GM19467 (cell line): ENCODE measurements around the gene IL1A.

Experiments used
- ATAC-seq: cut with Tn5 transposase; IDR thresholded peaks from one replicate; pipeline ENCODE4 v1.9.1; 2021; ENCODE audit warnings: mild to moderate bottlenecking, moderate library complexity; ENCODE audit not compliant: unreplicated experiment

IL1A gene

DNA sequence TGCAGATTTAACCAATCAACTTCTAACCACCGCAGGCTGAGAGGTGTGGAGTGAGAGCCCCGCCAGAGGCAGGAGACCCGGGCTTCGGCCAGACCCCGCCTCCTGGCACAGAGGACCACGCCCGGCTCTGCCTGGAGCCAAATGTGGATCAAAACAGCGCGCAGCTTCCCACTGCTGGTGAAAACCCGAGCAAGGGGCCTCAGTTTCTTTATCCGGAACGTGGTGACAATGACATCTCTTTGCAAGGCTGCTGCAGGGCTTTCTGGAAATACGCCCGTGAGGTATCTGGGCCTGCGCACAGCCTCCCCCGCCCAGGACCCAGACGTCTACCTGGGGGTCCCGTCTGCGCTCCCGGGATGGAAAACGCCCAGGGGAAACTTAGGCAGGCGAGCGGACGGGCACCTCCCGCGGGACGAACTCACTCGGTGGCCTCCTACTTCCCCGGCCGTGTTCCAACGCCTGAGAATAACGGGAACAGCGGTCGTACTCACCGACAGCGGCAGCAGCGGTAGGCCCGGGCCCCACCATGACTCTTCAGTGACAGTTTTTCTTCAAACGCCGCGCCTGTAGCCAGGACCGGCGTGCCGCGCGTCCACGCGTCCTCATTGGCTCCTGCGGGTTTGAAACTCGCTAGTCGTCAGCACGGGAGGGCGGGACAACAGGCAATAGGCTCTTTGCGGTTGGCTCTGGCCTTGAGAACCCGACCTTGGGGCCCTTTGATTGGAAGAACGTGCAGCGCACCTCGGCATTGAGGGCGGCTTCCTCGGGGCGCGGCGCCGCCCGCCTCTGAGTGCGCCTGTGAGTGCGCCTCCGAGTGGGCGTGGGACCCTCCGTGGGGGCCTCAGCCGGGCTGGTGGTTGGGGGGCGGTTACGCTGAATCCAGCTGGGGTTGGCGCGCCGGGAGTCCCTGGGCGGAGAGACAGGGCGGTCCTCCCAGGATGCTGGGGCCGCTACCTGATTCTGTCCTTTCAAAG lies 19.9 kb downstream of the IL1A start, which contains the start of gene CKAP2L:
Gene CKAP2L, minus strand, starts transcription at position 539 of the 974 bp plus-strand sequence. Its CDS starts 11 bp downstream, at position 528.
- peak; percentile 96 for ATAC-seq

DNA sequence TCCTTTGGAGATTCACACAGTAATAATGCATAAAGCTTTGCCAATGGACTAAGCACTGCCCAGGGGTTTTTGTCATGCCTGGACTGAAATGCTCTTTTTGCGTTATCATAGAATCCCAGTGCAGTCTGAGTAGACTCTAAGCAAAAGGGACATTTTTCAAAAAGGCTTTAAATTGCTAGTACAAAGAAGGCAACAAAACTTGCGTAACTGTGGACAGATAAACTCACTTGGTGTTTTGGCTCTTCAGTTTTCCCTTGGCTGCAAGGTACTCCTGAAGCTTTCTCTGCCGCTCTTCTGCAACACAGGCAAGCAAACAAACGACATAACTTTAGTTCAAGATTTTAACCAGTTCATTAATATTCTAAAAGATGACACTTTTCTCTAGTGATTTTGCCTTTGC lies 22.0 kb downstream of the IL1A start:
- ATAC-seq = no peak

DNA sequence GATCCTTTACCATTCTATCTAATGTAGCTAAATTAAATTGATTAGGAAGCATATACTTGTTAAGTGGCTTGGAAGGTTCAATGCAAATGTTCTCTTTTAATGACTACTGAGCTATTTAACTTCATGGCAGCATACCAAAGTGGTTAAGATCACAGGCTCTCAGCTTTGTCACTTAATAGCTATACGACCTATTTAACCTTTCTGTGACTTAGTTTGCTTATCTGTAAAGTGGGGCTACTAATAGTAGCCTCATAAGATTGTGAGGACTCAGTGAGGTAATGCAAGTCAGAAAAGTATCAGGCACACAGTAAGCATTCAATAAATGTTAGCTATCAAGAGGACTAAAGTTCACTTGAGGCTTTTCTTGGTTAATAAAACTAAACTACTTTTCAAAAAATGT lies 24.1 kb downstream of the IL1A start:
- ATAC-seq = no peak

DNA sequence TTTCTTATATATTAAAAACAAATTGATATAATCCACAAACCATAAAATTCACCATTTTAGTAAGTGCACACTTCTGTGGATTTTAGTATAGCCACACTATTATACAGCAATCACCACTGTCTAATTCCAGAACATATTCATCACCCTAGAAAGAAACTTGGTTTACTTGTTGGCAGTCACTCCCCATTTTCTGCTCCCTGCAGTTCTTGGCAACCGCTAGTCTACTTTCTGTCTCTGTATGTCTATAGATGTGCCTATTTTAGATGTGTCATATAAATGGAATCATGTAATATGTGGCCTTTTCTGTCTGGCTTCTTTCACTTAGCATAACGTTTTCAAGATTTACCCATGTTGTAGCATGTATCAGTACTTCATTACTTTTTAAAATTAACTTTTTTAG lies 25.6 kb downstream of the IL1A start:
- no peak for ATAC-seq

DNA sequence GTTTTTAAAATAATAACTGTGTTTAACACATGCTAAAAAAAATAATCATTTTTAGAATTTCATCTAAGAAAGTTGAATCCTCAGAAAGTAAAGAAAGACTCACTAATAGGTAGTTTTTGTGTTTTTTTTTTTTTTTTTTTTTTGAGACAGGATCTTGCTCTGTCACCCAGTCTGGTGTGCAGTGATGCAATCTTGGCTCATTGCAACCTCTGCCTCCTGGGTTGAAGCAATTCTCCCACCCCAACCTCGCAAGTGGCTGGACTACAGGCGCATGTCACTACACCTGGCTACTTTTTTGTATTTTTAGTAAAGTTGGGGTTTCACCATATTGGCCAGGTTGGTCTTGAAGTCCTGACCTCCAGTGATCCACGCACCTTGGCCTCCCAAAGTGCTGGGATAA lies 27.0 kb downstream of the IL1A start:
- ATAC-seq = no peak

DNA sequence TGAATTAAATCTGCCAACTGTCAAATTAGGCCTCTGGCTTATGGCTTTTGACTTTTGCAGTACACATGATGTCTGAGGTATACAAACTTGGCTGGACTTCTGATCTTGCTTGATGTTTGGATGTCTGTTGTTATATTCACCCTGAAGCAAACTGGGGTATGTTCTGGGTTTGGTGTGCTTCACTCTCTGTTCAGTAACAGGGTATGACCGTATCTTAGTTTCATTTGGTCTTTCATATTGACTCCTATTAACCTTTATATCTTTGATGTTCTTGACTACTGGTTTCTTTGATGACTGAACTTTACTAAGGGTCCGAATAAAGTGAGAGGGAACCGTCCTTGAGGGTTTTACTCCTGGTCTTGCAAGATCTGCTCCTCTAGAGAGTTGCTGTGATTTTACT lies 28.1 kb downstream of the IL1A start:
- ATAC-seq = no peak

DNA sequence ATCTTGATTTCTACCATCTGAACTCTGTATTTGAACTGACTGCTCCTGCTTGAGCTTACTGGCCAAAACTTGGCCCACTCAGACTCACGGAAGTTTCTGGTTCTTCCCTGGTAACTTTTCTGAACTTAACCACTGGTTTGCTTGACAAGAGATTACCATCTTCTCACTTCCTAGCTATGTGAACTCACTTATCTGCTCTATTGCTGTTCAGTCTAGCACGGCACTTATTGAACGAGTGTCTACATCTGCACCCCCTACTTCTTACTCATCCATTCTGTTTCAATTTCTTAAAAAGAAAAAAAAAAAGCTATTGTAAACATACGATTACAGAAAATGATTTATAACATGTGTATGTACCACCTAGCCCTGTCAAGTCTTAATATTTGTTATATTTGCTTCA lies 28.8 kb downstream of the IL1A start:
- ATAC-seq = no peak

DNA sequence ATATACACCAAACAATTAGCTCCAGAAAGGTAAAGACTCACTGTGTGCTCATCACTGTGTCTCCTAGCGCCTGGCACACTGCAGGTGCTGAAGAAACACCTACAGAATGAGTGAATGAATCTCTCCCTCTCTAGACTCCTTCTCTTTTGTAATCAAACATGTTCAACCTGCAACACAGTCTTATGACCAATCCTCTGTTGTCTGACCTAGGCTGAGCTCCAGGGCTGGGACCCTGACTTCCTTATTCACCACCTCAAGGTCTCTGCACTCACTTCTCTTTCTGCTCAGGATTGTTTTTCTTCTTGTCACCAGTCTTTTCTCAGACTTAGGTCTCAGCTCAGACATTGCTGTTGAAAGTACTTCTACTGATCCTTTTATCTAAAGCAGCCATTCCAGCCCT lies 29.7 kb downstream of the IL1A start:
- ATAC-seq = no peak

DNA sequence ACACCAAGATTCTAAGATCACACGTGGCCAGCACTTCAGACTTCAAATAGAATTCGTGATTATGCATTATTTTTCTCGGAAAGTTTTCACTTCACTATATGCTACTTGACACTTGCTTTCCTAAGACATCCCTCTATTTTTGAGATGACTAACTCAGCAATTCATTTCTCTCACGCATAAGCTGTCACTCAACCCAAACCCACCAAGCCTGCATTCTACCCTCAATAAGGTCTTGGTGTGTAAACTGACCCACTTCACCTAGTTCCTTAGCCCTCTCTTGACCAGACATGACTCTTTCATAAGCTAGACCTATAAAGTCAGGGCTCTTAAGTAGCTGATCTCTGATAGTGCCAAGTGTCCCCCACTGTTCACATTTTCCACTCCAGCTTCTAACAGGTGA lies 31.6 kb downstream of the IL1A start:
- no peak for ATAC-seq

DNA sequence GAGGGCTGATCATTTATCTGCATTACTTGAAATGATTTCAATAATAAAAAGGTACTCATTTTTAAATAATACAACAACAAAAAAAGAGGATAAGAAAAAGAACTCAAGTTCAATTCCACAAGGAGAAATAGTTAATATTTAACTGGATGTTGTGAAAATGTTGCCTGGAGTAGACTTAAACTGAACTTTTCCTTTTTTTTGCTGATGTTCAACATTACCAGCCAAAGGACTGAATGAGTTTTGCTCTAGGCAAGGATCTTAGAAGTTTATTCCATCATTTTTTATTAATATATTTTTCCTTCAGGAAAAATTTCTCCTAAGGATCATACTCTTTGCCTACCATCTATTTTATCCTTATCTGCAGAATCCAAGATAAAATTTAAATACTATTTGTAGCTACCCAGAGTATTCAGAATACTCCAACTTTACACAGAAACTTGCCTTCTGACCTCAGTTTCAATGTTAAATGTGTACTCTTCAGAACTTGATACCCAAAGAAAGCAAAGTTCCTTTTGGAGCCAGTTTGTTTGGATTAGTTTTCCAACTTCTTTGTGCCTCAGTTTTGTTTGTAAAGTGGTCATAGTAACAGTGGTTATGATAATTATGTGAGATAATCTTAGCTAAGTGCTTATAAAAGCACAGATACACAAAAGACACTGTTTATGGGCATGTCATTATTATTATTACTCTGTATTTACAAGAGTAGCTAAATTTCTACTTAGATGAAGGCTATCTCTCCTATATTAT lies 32.7 kb downstream of the IL1A start:
- no peak for ATAC-seq

DNA sequence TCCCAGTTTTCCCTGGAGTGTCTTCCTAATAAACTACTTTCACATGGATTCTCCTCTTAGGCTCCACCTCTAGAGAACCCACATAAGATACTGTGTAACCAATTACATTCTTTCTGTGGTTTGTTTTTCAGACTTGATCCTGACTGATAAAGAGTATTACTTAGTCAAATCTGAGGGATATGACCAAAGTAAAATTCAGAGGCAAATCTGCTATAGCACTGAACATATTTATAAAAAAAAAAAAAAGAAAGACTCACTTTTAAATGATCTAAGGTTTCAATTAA lies 33.8 kb downstream of the IL1A start:
- ATAC-seq = no peak

DNA sequence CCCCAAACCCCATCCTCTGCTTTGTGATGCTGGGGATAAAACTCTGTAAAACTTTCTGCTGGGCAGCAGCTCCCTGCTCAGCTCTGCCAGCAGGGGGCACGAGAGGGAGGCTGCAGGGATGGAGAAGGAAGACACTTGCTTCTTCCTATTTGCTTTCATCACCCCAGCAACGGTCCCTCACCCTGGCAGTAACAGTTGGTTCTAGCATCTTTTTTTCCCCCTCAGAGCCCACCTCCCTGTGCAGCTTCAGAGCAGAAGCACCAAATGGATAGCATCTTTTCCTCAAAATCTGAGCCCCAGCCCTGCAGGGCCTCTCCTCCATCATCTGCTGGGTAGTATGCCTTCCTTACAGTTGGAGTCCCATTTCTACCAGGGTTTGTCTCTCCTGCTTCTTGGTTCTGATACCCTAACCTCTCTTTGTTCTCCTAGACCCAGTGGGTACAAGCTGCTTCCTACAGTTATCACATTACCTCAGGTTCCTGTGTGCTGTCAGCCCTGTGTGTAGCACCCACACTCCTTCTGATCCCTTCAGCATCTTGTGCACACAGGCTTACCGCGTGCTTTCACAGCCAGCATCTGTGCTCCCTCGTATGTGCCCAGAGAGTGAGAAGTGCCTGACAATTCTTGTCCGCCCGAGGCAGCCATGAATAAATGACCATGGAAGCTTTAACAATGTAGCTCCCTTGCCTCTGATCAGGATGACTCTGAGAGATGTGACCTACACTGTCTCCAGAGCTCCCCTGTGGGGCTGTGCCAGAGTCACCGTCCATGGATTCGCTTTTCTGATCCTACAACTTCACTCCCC lies 34.3 kb downstream of the IL1A start:
- no peak for ATAC-seq

DNA sequence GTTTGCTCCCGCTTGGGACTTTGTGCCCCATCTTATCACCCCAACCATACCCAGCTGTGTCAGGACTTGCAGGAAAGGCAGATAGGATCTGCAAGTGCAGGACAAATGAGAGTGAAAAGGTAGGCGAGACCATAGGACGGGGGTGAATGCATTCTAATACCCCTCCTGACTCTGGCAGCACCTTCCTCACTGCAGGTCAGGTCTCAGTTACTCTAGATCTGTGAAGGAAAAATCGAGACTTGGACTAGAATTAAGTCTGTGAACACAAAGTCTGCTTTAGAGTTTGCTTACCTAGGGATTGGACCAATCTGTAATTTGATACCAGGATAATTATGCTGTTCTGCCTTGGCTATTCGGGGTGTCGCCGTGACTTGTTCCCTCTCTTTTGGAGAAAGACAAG lies 43.8 kb downstream of the IL1A start:
- no peak for ATAC-seq

DNA sequence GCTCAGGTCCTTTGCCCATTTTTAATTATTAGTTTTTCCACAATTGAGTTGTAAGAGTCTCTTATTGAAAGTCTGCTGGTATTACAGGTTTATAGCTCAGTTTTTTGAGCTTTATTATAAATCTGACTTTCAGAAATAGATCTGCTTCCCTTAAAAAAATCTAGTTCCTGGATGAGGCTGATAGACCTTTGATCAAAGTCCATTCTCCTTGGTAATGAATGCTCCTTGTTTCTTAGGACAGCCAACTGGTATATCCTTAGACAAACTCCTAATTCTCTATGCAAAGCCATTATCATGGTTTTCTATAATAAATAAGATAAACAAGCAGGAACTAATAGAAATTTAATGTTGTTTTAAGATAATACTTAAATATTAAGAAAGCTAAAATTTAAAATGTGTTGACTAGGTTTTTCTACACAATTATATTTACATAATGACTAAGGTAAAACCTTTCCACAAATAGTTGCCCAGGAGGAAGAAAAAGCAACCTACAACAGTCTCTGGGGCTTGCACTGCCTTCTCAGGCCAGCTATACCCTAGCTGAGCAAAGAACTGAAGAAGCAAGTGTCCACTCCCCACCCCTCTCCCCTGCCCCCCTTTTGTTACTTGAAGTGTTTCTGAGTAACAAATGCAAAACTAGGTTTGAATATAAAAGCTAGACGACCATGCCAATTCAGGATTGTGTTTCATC lies 46.6 kb downstream of the IL1A start:
- ATAC-seq = no peak

DNA sequence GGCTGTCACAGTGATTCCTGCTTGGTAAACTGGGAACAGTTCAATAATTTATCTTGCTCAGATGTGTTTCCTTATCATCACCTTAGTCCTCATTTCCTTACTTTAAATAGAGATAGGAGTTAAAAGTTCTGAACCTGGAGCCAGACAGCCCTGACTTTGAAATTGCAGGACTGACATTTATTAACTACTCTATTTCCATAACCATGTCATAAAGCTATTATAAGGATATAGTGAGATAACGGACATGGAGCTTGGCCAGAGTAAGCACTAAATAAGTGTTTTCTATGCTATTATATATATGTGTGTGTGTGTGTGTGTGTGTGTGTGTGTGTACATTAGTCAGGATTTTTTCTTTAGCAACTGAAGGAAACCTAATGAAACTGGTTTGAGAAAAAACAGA lies 50.4 kb downstream of the IL1A start:
- ATAC-seq = no peak

DNA sequence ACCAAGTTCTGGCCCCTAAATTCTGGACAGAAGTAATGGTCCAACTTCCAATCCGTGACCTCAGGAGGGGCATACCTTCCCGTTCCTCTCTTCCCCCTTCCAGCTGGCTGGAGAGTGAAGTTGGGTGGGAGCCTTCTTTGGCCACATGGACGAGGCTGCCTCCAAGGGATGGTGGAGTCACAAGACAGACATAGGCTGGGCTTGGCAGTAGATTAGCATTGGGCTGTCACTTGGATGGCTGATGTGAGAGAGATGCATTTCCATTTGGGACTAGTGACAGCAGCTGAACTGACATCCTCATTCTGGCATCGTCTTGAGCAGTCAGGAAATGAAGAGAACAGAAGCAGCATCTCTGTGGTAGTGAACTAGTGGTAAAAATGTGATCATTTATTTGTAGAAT lies 50.8 kb downstream of the IL1A start:
- no peak for ATAC-seq

DNA sequence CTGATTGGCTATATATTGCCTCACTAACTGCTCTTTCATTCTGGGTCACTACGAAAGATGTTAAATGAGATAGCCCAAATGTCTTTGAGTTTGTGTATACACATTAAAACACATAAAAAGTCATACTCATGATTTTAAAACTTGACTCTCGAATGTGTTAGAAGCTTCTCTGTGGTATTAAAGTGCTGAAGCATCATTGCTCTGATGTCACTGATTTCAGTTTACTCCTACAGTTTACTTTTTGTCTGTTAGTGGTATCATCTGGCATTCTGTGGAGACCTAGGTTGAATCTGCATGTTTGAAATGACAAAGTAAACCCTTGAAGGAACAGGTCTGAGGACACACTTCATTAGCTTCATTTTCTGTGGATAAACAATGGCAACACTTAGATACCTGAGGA lies 52.8 kb downstream of the IL1A start:
- no peak for ATAC-seq

DNA sequence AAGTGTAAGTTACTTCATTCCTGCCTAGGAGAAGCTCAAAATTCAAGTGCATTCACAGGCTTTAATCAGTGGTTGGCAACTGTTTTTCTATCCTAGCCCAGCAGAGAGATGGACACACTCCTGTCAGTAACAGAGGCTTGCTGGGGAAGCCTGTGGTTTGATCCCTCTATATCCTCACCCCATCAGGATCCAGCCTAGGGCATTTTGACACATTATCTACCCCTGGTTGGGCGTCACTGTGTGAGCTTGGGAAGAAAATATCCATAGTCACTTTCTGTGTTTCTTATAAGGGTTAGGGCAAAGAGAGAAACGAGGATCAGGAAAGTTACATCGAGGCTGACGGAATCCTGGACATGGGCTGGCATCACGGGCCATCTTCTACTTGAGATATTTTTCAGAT lies 53.5 kb downstream of the IL1A start:
- ATAC-seq = no peak

DNA sequence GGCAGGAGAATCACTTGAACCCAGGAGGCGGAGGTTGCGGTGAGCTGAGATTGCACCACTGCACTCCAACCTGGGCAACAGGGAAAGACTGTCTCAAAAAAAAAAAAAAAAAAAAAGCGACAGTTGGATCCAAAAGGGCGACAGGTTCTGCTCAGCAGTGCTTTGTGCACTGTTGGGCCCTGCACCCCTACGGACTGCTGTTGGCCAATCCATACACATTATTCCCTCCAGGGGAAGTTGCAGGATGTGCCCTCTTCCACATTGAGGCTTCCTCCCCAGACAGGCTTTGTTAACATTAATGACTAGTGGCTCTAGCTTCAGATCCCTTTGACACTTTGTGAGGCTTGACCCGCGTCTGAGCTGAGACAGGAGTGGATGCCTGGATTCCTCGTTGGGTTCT lies 54.1 kb downstream of the IL1A start:
- no peak for ATAC-seq

DNA sequence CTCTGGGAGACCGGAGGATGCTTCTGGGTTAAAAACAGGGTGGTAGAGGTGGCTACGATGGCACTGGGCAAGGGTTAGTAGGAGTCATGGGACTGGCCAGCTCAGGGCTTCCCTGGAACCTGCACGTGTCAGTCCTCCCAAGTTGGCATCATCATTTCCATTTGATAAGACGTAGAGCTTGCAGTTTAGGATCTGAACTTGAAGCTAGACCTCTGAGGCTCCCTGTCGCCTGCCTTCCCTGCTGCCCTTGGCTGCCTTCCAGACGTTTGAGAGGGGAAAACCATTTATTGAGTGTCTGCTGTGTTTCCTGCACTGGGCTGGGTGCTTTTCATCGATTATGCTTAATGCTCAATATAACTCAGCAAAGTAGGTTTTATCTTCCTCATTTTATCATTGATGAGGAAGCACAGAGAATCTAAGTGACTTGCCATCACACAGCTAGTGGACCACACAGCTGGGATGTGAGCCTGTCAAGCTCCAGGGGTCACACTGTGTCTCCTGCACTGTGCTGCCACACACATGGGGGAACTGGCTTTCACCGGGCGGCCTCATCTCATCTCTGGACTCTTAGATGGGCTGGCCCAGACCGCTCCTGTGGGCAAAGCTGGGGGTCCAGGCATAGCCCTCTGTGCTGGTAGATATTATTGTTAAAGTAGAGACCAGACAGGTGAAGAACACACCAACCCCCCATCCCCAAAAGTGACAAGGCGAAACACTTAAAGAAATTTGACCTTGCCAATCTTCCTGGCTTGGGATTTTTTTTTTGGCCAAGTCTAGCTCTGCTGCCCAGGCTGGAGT lies 55.7 kb downstream of the IL1A start:
- ATAC-seq = no peak
